Activated CD4-positive, alpha-beta T cell treated with anti-CD3 and anti-CD28 coated beads, Interleukin-2, amount 10 ng/mL, durations not matched to agents 7 days and 5 days (primary cell): Measurements from ENCODE around the gene TREM1. TPM values are rescaled to one million over a fixed set of nuclear protein-coding genes. Genes with fewer than 3 reads are reported as not detected.

Experiments used
- total RNA-seq, 2 experiments: library from RNA; stranded (reverse); gene quantifications; one replicate each; pipeline ENCODE4 v1.2.3, GENCODE V29; 2021

The TREM1 gene
- total RNA-seq, 2 experiments from 2014 or later = 0.40 TPM; not detected in 1

Other genes with a start within 250 kb of the TREM1 start
- 1 to 10 TPM; 1.1 to 1.6 TPM for gene UNC5CL, start 247.5 kb downstream of the TREM1 start, total RNA-seq
- not detected for gene TSPO2, start 244.2 kb downstream of the TREM1 start, total RNA-seq
- not detected for gene APOBEC2, start 233.5 kb downstream of the TREM1 start, total RNA-seq
- 10 to 100 TPM; 28.4 to 32.2 TPM for gene OARD1, start 214.3 kb downstream of the TREM1 start, total RNA-seq
- gene NFYA, start 213.7 kb downstream of the TREM1 start, total RNA-seq = 10 to 100 TPM; 33.8 to 36.9 TPM
- gene TREML1, start 132.3 kb downstream of the TREM1 start, total RNA-seq = not detected
- gene TREM2, start 123.6 kb downstream of the TREM1 start, total RNA-seq = not detected
- gene TREML2, start 85.5 kb downstream of the TREM1 start, total RNA-seq = 10 to 100 TPM; 22.9 to 25.8 TPM
- gene TREML4, start 58.3 kb downstream of the TREM1 start, total RNA-seq = not detected
- gene NCR2, start 48.9 kb upstream of the TREM1 start, total RNA-seq = not detected